HG03103 (cell line): Measurements from ENCODE around the gene TNNI3K.

Source experiments
- ATAC-seq: cut with Tn5 transposase; IDR thresholded peaks from one replicate; pipeline ENCODE4 v1.9.1; 2021; ENCODE audit warnings: low read depth; ENCODE audit not compliant: unreplicated experiment

Gene TNNI3K

GRCh38 chr1:74429580-74429979, 194.4 kb downstream of the TNNI3K start:
- no peak for ATAC-seq

- no peak for ATAC-seq
Measured at GRCh38 chr1:74430342-74430934, 195.3 kb downstream of the TNNI3K start.

- no peak for ATAC-seq
Measured at GRCh38 chr1:74431531-74431930, 196.3 kb downstream of the TNNI3K start.

- no peak for ATAC-seq
Measured at GRCh38 chr1:74432325-74432724, 197.1 kb downstream of the TNNI3K start.

- ATAC-seq, result no peak
Measured at GRCh38 chr1:74434321-74434720, 199.1 kb downstream of the TNNI3K start.

- ATAC-seq, result no peak
Measured at GRCh38 chr1:74436078-74436477, 200.9 kb downstream of the TNNI3K start.

GRCh38 chr1:74437035-74437434, 201.8 kb downstream of the TNNI3K start:
- no peak for ATAC-seq

GRCh38 chr1:74452035-74452434, 216.8 kb downstream of the TNNI3K start:
- ATAC-seq, result no peak

GRCh38 chr1:74453277-74453676, 218.1 kb downstream of the TNNI3K start:
- ATAC-seq, result no peak

GRCh38 chr1:74455390-74455789, 220.2 kb downstream of the TNNI3K start:
- no peak for ATAC-seq

- no peak for ATAC-seq
Measured at GRCh38 chr1:74457253-74457652, 222.1 kb downstream of the TNNI3K start.

- peak; percentile 68 for ATAC-seq
Measured at GRCh38 chr1:74463333-74463988, 228.3 kb downstream of the TNNI3K start.

GRCh38 chr1:74464037-74464436, 228.8 kb downstream of the TNNI3K start:
- no peak for ATAC-seq

GRCh38 chr1:74465193-74465681, 230.1 kb downstream of the TNNI3K start:
- no peak for ATAC-seq

- no peak for ATAC-seq
Measured at GRCh38 chr1:74467786-74468377, 232.7 kb downstream of the TNNI3K start.

- ATAC-seq, result no peak
Measured at GRCh38 chr1:74468982-74469603, 233.9 kb downstream of the TNNI3K start.

GRCh38 chr1:74470251-74470650, 235.1 kb downstream of the TNNI3K start:
- ATAC-seq, result no peak

GRCh38 chr1:74470936-74471335, 235.7 kb downstream of the TNNI3K start:
- no peak for ATAC-seq

- ATAC-seq, result no peak
Measured at GRCh38 chr1:74471470-74471869, 236.3 kb downstream of the TNNI3K start.

GRCh38 chr1:74474585-74474984, 239.4 kb downstream of the TNNI3K start:
- no peak for ATAC-seq

- no peak for ATAC-seq
Measured at GRCh38 chr1:74478979-74479378, 243.8 kb downstream of the TNNI3K start.
